GM21526 (cell line): ENCODE data around the gene WIF1.

Experiments used
- ATAC-seq: cut with Tn5 transposase; IDR thresholded peaks from one replicate; pipeline ENCODE4 v1.9.1; 2021; ENCODE audit warnings: moderate library complexity; ENCODE audit not compliant: unreplicated experiment, low FRiP score

The WIF1 gene, protein sequence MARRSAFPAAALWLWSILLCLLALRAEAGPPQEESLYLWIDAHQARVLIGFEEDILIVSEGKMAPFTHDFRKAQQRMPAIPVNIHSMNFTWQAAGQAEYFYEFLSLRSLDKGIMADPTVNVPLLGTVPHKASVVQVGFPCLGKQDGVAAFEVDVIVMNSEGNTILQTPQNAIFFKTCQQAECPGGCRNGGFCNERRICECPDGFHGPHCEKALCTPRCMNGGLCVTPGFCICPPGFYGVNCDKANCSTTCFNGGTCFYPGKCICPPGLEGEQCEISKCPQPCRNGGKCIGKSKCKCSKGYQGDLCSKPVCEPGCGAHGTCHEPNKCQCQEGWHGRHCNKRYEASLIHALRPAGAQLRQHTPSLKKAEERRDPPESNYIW

DNA sequence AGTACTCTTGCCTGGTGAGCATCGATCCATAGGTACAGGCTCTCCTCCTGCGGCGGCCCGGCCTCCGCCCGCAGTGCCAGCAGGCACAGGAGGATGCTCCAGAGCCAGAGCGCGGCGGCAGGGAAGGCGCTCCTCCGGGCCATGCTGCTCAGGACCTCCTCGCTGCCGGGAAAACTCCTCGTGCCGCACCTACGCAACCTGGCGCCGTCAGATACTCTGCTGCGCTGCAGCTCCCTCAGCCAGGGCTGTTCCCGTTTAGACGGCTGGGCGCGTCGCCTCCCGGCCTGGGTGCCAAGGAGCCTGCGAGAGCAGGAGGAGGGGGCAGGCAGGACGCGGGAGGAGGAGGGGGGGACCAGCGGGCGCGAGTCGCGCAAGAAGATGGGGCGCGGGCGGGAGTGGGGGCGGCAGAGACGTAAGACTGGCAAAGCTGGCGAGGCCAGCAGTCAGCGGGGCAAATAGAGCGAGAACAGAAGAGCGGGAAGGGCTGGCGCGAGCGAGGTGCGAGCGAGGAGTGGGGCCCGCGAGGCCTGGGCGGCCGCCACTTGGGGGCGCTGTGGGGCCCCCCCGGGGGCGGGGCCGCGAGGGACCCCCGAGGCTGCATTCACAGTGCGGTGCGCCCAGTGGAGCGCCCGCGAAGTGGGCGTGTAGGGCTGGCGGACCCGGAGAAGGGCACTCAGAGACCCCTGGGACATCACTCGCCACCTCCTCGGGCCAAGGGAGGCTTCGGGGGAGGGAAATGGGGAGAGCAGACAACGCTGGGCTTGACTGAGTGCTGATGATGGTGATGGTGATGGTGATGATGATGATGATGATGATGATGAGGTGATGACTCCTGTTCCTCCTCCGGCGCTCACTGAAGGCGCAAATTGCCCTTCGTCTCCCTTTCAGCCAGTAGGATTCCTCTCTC lies at the start of gene WIF1:
Gene WIF1, minus strand, starts transcription at position 257 of the 907 bp plus-strand sequence. Its CDS starts 114 bp downstream, at position 143.
- ATAC-seq = no peak

DNA sequence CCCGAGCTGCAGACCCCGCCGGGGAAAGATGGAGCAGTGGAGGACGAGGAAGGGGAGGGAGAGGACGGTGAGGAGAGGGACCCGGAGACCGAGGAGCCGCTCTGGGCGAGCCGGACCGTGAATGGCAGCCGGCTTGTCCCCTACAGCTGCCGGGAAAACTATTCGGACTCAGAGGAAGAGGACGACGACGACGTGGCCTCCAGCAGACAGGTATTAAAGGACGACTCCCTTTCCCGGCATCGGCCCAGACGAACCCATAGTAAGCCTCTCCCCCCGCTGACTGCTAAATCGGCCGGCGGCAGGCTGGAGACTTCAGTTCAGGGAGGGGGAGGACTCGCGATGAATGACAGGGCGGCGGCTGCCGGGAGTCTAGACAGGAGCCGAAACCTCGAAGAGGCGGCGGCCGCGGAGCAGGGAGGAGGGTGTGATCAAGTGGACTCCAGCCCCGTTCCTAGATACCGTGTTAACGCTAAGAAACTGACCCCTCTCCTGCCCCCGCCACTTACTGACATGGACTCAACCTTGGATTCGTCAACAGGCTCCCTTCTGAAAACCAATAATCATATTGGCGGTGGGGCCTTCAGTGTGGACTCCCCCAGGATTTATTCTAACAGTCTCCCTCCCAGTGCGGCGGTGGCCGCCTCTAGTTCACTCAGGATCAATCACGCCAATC lies 49.2 kb upstream of the WIF1 start:
- peak; percentile 46 for ATAC-seq

DNA sequence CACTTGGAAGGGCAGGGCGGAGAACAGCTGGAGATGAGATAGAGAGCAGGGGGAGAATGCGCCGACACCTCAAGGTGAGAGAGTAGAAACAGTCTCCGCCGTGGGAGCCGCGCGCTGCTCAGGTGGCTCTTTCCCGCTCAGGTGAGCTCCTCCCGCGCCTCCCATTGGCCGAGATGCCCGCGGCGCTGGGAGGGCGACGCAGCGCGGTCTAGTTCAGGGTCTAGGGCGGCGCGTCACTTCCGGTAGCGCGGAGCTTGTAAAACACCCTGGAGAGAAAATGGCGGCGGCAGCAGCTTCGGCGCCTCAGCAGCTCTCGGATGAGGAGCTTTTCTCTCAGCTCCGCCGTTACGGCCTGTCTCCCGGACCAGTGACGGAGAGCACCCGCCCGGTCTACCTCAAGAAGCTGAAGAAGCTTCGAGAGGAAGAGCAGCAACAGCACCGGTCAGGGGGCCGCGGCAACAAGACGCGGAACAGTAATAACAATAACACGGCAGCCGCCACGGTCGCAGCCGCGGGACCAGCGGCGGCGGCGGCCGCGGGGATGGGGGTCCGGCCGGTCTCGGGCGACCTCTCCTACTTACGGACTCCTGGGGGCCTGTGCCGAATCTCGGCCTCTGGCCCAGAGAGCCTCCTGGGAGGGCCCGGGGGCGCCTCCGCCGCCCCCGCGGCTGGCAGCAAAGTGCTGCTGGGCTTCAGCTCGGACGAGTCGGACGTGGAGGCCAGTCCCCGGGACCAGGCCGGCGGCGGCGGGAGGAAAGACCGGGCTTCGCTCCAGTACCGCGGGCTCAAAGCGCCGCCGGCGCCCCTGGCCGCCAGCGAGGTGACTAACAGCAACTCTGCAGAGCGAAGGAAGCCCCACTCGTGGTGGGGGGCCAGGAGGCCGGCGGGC lies 48.5 kb upstream of the WIF1 start, which contains the start of gene LEMD3:
Gene LEMD3, plus strand, starts transcription at position 264 of the 889 bp plus-strand sequence. Its CDS starts 14 bp downstream, at position 278.
- ATAC-seq = peak; percentile 88

DNA sequence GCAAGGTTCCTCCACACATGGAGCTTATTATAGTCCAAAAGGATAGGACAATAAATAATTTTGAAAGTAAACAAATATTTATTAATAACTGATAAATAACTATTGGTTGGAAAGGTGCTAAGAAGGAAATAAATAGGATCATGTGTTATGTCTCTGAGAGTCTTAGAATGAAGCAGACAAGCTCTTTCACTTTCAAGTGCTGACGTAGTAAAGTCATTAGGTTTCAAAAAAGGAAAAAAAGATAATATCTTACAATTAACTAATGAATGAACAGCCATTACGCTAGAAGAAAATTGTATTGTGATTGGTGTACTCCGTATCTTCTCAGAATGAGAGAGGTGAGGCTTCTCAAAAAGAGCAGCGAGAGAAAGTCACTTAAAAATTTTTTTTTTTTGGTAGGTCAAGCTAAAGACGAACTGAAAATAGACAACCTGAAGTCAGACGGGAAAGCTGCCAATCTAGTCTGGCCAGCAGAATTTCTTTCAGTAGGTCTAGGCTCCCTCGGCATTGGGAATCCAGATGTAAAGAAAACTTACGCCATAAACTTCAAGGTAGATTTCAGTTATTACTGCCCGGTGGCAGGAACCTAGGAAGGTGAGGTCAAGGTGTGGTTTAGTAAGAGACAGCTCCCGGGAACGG lies 47.7 kb upstream of the WIF1 start:
- no peak for ATAC-seq

DNA sequence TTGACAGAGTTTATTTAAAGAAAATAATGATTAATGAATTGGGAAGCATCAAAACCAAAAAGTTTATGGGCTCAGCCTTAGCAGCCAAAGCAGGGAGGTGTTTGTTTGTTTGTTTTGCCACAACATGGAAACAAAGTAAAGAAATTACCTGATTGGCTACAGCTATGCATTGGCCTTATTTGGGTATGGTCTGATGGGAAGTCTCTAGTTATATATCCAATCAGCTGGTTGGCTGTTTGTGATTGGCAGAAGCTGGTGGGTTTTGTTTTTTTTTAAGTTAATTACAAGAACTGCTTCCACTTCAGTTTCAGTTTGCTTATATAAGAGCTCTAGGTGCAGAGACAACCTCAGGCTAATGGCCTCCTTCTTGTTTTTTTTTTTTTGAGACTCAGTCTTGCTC lies 43.7 kb upstream of the WIF1 start:
- ATAC-seq = no peak

DNA sequence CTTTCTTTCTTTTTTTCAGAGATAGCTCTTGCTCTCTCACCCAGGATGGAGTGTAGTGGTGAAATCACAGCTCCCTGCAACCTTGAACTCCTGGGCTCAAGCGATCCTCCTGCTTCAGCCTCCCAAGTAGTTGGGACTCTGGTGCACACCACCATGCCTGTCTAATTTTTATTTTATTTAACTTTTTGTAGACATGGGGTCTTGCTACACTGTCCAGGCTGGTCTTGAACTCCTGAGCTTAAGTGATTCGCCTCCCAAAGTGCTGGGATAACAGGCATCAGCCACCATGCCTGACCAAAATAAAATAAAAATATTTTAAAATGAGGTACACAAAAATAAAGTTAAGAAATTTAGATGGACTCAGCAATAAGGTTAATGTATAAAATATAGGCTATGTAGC lies 43.1 kb upstream of the WIF1 start:
- no peak for ATAC-seq

DNA sequence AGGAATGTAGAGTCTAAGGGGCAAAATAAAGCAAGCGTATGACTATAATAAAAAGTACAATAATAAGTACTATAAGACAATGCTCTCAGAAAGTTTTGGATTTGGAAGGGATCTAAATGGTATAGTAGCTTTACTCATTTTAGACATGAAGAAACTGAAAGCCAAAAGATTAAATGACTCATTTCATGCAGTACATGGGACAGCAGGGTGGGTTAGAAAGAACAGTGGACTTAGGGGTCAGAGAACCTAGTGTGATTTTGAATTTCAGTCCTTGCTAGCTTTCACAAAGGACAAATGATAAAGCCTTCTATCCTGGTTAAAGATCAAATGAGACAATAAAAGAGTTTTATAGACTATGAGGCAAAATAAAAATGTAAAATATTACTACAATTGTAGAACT lies 41.5 kb upstream of the WIF1 start:
- ATAC-seq = peak; percentile 50

DNA sequence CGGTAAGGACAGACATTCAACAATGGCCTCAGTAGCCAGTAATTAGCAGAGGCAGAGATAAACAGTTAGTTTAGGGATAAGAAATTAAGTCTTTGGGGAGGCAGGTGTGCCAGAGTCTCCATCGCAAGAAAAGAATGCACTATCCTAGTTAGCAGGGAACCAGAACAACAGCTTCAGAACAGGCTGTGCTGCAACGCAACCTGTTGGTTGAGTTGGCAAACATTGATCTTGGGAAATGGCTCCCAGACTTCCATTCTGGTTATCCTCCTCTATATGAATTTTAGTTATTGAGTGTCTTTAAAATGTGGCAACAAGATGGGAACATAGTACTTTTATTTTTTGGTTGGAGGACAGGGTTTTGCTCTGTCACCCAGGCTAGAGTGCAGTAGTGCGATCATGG lies 36.0 kb upstream of the WIF1 start:
- ATAC-seq = no peak

DNA sequence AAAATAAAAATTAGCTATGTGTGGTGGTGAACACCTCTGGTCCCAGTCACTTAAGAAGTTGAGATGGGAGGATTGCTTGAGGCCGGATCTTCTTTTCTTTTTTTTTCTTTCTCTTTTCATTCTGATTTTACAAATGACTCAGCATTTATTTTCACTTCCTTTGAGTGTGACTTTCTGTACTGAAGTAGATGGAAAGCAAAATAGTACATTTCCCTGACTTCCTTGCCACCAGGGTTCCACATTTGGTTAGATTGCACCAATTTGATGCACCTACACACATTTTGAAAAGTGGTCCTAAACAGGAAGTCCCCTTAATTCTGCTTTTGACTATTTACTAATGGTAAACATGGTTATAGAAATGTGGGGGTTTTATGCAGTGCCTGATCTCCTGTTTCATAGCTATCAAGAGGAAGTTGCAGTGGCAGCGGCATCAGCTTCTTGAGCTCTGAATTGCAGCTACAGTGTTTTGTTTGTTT lies 35.3 kb upstream of the WIF1 start:
- peak; percentile 89 for ATAC-seq

DNA sequence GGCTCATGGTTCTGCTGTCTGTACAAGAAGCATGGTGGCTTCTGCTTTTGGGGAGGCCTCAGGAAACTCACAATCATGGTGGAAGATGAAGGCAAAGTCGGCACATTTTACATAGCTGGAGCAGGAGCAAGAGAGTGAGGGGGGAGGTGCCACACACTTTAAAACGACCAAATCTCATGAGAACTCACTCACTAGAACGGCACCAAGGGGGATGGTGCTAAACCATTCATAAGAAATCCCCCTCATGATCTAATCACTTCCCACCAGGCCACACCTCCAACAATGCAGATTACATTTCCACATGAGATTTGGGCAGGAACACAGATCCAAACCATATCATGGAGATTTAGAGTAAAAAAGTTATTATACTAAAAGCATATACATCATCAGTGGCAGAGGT lies 34.7 kb upstream of the WIF1 start:
- peak; percentile 24 for ATAC-seq

DNA sequence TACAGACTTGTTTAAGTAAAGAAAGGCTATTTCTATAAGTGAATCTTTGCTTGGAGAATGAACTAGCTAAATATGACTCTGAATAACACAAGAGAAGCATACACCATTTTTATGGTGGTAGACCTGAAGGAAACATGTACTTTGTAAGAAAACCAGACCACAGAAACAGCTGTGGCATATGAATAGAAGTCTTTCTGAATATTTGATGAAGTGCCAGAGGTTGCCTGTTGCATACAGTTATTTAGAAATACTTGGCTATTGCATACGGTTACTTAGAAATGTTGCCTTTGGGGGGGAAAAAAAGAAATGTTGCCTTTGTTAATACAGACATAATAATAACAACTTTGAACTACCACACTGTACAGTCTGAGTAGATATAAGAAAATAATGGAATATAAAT lies 31.5 kb upstream of the WIF1 start:
- ATAC-seq = no peak

DNA sequence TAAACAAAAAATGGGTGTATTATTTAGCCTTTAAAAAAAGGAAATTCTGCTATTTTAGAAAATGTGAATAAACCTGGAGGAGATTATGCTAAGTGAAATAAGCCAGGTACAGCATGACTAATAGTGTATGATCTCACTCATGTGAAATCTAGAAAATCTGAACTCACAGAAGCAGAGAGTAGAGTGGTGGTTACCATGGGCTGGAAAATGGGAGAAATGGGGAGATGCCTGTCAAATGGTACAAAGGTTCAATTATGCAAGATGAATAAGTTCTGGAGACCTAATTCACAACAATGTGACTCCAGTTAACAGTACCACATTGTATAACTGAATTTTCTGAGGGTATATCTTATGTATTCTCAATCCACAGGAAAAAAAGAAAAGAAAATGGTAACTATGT lies 30.9 kb upstream of the WIF1 start:
- no peak for ATAC-seq

DNA sequence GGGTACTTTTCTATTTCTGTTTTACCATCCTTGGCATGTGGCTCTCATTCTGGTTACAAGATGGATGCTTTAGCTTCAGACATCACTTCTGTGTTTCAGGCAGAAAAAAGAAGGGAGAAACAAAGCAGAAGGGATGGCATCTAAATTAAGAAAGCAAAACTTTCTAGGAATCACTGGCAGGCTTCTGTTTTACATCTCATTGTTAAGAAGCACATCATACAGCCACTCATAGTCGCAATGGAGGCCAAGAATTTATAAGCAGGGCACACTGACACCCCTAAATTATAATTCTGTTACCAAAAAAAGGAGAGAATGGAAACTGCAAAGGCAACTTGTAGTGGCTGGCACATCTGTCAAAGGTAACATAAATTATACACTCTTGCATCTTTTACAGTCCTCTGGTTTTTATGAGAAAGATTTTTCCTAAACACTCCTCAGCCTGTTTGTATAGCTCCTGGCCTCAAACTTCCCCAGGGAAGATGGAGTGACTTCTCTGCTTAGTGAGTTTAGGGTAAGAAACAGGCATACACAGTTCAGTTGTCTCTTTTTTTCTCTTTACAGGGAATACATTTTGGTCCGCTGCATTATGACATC lies 26.3 kb upstream of the WIF1 start:
- no peak for ATAC-seq

DNA sequence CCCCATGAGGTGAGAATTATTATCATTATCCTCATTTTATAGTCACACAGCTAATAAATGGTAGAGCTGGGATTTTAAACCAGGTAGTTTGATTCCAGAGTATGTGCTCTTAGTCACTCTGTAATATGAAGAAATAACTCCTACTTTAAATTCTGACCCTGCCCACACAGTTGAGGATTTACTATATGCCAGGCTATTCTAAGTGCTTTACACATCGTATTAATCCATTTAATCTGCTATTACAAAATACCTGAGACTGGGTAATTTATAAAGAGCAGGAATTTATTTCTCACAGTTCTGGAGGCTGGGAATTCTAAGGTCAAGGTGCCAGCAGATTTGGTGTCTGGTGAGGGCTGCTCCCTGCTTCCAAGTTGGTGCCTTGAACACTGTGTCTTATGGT lies 19.6 kb upstream of the WIF1 start:
- ATAC-seq = no peak

DNA sequence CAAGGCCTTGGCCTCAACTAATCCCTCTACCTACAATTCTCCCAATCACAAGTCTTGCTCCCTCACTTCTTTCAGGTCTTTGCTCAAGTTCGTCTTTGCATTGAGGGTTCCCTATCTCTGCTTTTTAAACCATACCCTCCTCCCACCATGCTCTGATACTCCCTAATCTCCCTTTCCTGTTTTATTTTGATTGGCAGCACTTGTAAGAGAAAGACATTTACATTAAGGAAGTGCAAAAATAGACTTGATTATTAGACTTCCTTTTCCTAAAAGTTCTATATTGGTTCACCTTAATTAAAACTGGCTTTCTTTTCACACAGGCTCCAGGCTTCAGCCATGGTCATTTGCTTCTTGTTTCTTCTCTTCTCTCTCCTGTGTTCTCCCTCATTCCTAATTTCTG lies 18.3 kb upstream of the WIF1 start:
- ATAC-seq = no peak

DNA sequence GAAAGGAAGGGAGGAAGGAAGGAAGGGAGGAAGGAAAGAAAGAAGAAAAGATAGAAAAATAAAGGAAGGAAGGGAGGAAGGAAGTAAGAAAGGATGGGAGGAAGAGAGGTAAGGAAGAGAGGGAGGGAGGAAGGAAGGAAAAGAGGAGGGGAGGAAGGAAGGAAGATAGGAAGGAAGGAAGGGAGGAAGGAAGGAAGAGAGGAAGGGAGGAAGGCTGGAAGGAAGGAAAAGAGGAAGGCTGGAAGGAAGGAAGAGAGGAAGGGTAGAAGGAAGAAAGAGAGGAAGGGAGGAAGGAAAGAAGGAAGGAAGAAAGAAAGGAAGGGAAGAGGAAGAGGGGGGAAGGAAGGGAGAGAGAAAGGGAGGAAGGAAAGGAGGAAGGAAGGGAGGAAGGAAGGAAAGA lies 12.8 kb upstream of the WIF1 start:
- no peak for ATAC-seq

DNA sequence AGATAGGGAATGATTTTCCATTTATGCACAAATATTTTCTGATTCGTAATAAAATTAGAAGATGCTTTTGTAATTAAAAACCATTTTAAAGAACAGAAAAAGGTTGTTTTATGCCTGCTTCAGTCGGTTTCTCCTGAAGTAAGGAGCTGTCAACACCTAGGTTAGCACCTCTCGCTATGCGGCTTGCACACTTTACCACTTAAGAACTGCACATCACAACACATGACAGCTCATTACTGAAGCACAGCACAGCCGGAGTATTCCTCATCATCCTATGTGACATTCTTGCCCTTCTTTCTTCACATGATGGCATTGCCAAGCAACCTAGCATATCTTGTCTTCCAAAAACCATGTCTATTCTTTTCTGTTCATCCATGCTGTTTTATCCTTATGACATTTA lies 5.4 kb upstream of the WIF1 start:
- ATAC-seq = no peak

DNA sequence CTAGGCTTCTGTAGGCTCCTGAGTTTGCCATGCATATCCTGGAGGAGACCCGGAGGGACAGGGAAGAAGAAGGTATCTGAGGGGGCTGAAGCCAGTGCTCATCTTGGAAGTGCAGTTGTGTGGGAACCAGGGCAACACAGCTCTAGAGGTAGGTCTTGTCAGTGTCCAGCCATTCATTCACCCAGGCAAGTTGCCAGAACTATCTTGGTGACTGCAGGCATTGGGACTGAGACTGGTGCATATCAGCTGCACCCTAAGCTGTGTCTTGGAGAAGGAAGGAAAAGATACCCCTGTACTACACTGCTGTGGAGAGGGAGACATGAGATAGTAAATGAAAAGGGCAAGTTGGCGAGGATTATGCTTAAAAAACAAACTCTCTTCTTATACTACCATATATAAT lies 4.9 kb upstream of the WIF1 start:
- ATAC-seq = no peak

DNA sequence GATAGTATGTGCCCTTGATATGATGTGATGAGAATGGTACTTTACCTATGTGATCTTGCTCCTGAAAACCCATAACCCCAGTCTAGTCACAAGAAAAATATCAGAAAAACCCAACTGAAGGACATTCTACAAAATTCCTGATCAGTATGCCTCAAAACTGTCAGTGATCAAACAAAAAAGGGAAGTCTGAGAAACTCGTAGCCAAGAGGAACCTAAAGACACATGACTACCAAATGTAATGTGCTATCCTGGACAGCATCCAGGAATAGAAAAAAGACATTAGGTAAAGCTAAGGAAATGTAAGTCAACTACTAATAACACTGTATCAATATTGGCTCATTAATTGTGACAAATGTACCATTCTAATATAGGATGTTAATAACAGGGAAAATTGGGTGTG lies 4.1 kb upstream of the WIF1 start:
- ATAC-seq = no peak
